ENCODE results near the gene NFATC2. TPM values are rescaled to one million over a fixed set of nuclear protein-coding genes. Genes with fewer than 3 reads are reported as not detected.

NFATC2 gene
- total RNA-seq, 4 donors from 2014 or later = 1.6 to 3.9 (median 2.8) TPM

- no peak overlapping the region for H3K4me3 ChIP-seq
- H3K27ac ChIP-seq = no peak overlapping the region
- in situ Hi-C loops (cut with MboI; ENCODE audit: low sequenced_read_pairs in 4 of 4) = no loop called here
- ATAC-seq = peak; percentile 75 to 83
- peaks cover 14 to 20% of the 10 kb centered on the region in 2 donors for H3K4me1 ChIP-seq
- no peaks in the 10 kb centered on the region for H3K36me3 ChIP-seq
- no peak for DNase-seq
- H3K9me3 ChIP-seq = no peaks in the 10 kb centered on the region
- intact Hi-C loops (cut with DNase I; ENCODE audit: low total_unique reads) = no loop called here
- H3K27me3 ChIP-seq = no peaks in the 10 kb centered on the region
- no peak for TF ChIP-seq POLR2A (IDR thresholded peaks at IDR 0.05)
- no peak for TF ChIP-seq CTCF (IDR thresholded peaks at IDR 0.05 in 4 of 5, conservative IDR thresholded peaks at IDR 0.05 in 1 of 5)
Measured at GRCh38 chr20:51507216-51508036, 35.1 kb downstream of the NFATC2 start.

GRCh38 chr20:51506527-51507215, 35.8 kb downstream of the NFATC2 start:
- no peaks in the 10 kb centered on the region for H3K36me3 ChIP-seq
- no peaks in the 10 kb centered on the region for H3K9me3 ChIP-seq
- no peak overlapping the region for H3K4me3 ChIP-seq
- TF ChIP-seq POLR2A (IDR thresholded peaks at IDR 0.05) (no peak), CTCF (IDR thresholded peaks at IDR 0.05 in 4 of 5, conservative IDR thresholded peaks at IDR 0.05 in 1 of 5) (no peak)
- in situ Hi-C loops (cut with MboI; ENCODE audit: low sequenced_read_pairs in 4 of 4) (no loop called here), intact Hi-C loops (cut with DNase I; ENCODE audit: low total_unique reads) (no loop called here)
- peaks cover 13 to 20% of the 10 kb centered on the region in 2 donors for H3K4me1 ChIP-seq
- H3K27ac ChIP-seq = no peak overlapping the region
- no peaks in the 10 kb centered on the region for H3K27me3 ChIP-seq
- no peak for ATAC-seq
- DNase-seq = no peak

- Histone ChIP-seq H3K36me3 (no peaks in the 10 kb centered on the region), H3K4me1 (peaks cover 13 to 20% of the 10 kb centered on the region in 2 donors), H3K27ac (no peak overlapping the region), H3K27me3 (no peaks in the 10 kb centered on the region), H3K9me3 (no peaks in the 10 kb centered on the region), H3K4me3 (no peak overlapping the region)
- no peak for DNase-seq
- intact Hi-C loops (cut with DNase I; ENCODE audit: low total_unique reads) (no loop called here), in situ Hi-C loops (cut with MboI; ENCODE audit: low sequenced_read_pairs in 4 of 4) (no loop called here)
- no peak for ATAC-seq
- TF ChIP-seq POLR2A (IDR thresholded peaks at IDR 0.05) (no peak), CTCF (IDR thresholded peaks at IDR 0.05 in 4 of 5, conservative IDR thresholded peaks at IDR 0.05 in 1 of 5) (no peak)
Measured at GRCh38 chr20:51505566-51505965, 37.0 kb downstream of the NFATC2 start.

- Histone ChIP-seq H3K27me3 (no peaks in the 10 kb centered on the region), H3K4me3 (no peak overlapping the region), H3K9me3 (no peaks in the 10 kb centered on the region), H3K27ac (no peak overlapping the region), H3K36me3 (no peaks in the 10 kb centered on the region), H3K4me1 (peaks cover 13 to 17% of the 10 kb centered on the region in 2 donors)
- ATAC-seq (no peak), DNase-seq (no peak)
- TF ChIP-seq POLR2A (IDR thresholded peaks at IDR 0.05) (no peak), CTCF (IDR thresholded peaks at IDR 0.05 in 4 of 5, conservative IDR thresholded peaks at IDR 0.05 in 1 of 5) (no peak)
- intact Hi-C loops (cut with DNase I; ENCODE audit: low total_unique reads) = no loop called here
- in situ Hi-C loops (cut with MboI; ENCODE audit: low sequenced_read_pairs in 4 of 4) = no loop called here
Measured at GRCh38 chr20:51503376-51503775, 39.1 kb downstream of the NFATC2 start.
